Neutrophil (primary cell): ENCODE measurements around the gene SFXN3.

Experiments
- H3K27ac ChIP-seq: fragments of 200-600 bp; sonication (generic); 2 replicates; pipeline ENCODE4 v1.5.1; 2016; ENCODE audit warnings: mild to moderate bottlenecking, moderate library complexity
- H3K27me3 ChIP-seq: fragments of 200-600 bp; sonication (generic); 2 replicates; pipeline ENCODE4 v1.6.0; 2016; ENCODE audit warnings: mild to moderate bottlenecking
- H3K36me3 ChIP-seq: fragments of 200-600 bp; sonication (generic); 2 replicates; pipeline ENCODE4 v1.5.1; 2017
- H3K4me1 ChIP-seq, 2 experiments: fragments of 200-600 bp in 1 of 2; sonication (generic) in 1 of 2; 1 replicate in 1 of 2; 2 replicates in 1 of 2; pipeline versions ENCODE4 v1.5.1 to v1.6.1; 2013 to 2016; ENCODE audit warnings: low read depth in 1 of 2, low read length in 1 of 2, mild to moderate bottlenecking in 1 of 2, moderate library complexity in 1 of 2; ENCODE audit not compliant: control insufficient read depth in 1 of 2, insufficient read depth in 1 of 2
- H3K4me3 ChIP-seq, 2 experiments: fragments of 200-600 bp in 1 of 2; sonication (generic) in 1 of 2; 1 replicate in 1 of 2; 2 replicates in 1 of 2; pipeline ENCODE4 v1.5.1; 2013 to 2016; ENCODE audit warnings: low read depth in 1 of 2, low read length in 1 of 2, mild to moderate bottlenecking in 1 of 2, moderate library complexity in 1 of 2
- H3K9me3 ChIP-seq: fragments of 200-600 bp; sonication (generic); 2 replicates; pipeline ENCODE4 v1.5.1; 2016
- CTCF ChIP-seq: fragments of 200-600 bp; sonication (generic); IDR thresholded peaks from 2 replicates; pipeline ENCODE4 v1.5.1; 2016; ENCODE audit warnings: antibody characterized with exemption

Gene SFXN3

GRCh38 chr10:101031128-101031795, at the start of gene SFXN3, which contains the start of gene PDZD7:
SFXN3 (plus strand) TSS chr10:101031234; CDS start chr10:101034695, 3,461 bp downstream.
PDZD7 (minus strand) TSS chr10:101031129; CDS start chr10:101030219, 910 bp downstream.
- Histone ChIP-seq H3K9me3 (no peaks in the 10 kb centered on the region), H3K27ac (peak within 1 kb of the TSS; percentile 76), H3K36me3 (no peaks in the 10 kb centered on the region), H3K4me1 (peaks cover 15 to 19% of the 10 kb centered on the region in 2 experiments), H3K27me3 (peaks cover 87% of the 10 kb centered on the region), H3K4me3 (peak within 1 kb of the TSS; percentile 72 to 90)
- peak; percentile 54 for TF ChIP-seq CTCF

GRCh38 chr10:100982916-100983830, 47.9 kb upstream of the SFXN3 start:
- Histone ChIP-seq H3K4me3 (no peak overlapping the region), H3K36me3 (peaks cover 32% of the 10 kb centered on the region), H3K27ac (no peak overlapping the region), H3K4me1 (peaks cover 15 to 17% of the 10 kb centered on the region in 2 experiments), H3K27me3 (no peaks in the 10 kb centered on the region), H3K9me3 (no peaks in the 10 kb centered on the region)
- TF ChIP-seq CTCF, result no peak

- H3K27ac ChIP-seq, result no peak overlapping the region
- no peaks in the 10 kb centered on the region for H3K27me3 ChIP-seq
- no peaks in the 10 kb centered on the region for H3K9me3 ChIP-seq
- TF ChIP-seq CTCF, result no peak
- peaks cover 24% of the 10 kb centered on the region for H3K36me3 ChIP-seq
- H3K4me3 ChIP-seq, result no peak overlapping the region
- peaks cover 15 to 17% of the 10 kb centered on the region in 2 experiments for H3K4me1 ChIP-seq
These were observed 47.0 kb upstream of the SFXN3 start for GRCh38 chr10:100983868-100984671.

- no peak overlapping the region for H3K4me3 ChIP-seq
- H3K27ac ChIP-seq, result no peak overlapping the region
- no peaks in the 10 kb centered on the region for H3K27me3 ChIP-seq
- H3K4me1 ChIP-seq, result peaks cover 15 to 17% of the 10 kb centered on the region in 2 experiments
- peaks cover 20% of the 10 kb centered on the region for H3K36me3 ChIP-seq
- TF ChIP-seq CTCF, result no peak
- no peaks in the 10 kb centered on the region for H3K9me3 ChIP-seq
These were observed 46.3 kb upstream of the SFXN3 start for GRCh38 chr10:100984672-100985177.

- Histone ChIP-seq H3K36me3 (peaks cover 14% of the 10 kb centered on the region), H3K4me1 (peaks cover 15 to 17% of the 10 kb centered on the region in 2 experiments), H3K27me3 (no peaks in the 10 kb centered on the region), H3K4me3 (no peak overlapping the region), H3K27ac (no peak overlapping the region), H3K9me3 (no peaks in the 10 kb centered on the region)
- no peak for TF ChIP-seq CTCF
These were observed 45.7 kb upstream of the SFXN3 start for GRCh38 chr10:100985336-100985735.
